HUES6 (cell line): ENCODE data around the gene UGT1A4.
"Not testable (repeated sequence)": the region's sequence is repeated elsewhere in the genome, so short reads cannot be mapped to it uniquely, and the experiment has no call there.

Experiments used
- H3K27ac ChIP-seq: 2 replicates; pipeline ENCODE4 v1.7.0; 2013; ENCODE audit warnings: low read depth, mild to moderate bottlenecking, low read length, inconsistent platforms
- H3K27me3 ChIP-seq: 2 replicates; pipeline ENCODE4 v1.6.1; 2013; ENCODE audit warnings: low read length; ENCODE audit not compliant: control insufficient read depth, insufficient read depth
- H3K36me3 ChIP-seq: 2 replicates; pipeline ENCODE4 v1.6.1; 2013; ENCODE audit warnings: low read length; ENCODE audit not compliant: control insufficient read depth, insufficient read depth
- H3K4me1 ChIP-seq: 2 replicates; pipeline ENCODE4 v1.6.1; 2013; ENCODE audit warnings: low read length; ENCODE audit not compliant: control insufficient read depth, insufficient read depth
- H3K4me3 ChIP-seq: 2 replicates; pipeline ENCODE4 v1.5.1; 2013; ENCODE audit warnings: low read depth, low read length
- H3K9ac ChIP-seq: one replicate; pipeline ENCODE4 v1.6.1; 2013; ENCODE audit warnings: mild to moderate bottlenecking, low read length
- H3K9me3 ChIP-seq: 2 replicates; pipeline ENCODE4 v1.6.1; 2013; ENCODE audit warnings: low read depth, low read length; ENCODE audit not compliant: control insufficient read depth, insufficient read depth

UGT1A4 gene

DNA sequence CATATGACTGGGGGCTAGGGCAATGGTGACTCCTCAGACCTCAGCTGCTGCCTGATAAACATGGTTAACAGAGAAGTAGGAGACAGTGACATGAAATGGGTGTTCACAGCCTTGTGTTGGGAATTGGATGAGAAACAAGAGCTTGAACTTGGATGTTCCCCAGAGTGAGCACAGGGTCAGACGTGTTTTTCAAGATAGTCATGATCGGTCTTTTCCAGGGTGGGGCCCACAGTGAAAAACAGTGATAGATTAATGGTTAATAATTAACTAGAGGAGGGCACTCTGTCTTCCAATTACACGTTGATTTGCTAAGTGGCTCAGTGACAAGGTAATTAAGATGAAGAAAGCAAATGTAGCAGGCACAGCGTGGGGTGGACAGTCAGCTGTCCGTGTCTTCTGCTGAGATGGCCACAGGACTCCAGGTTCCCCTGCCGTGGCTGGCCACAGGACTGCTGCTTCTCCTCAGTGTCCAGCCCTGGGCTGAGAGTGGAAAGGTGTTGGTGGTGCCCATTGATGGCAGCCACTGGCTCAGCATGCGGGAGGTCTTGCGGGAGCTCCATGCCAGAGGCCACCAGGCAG, 10.3 kb downstream of the UGT1A4 start, which contains the start of gene UGT1A3:
TSS of gene UGT1A3 (plus strand) at position 320 of the 579 bp plus-strand sequence. CDS start at position 405, 85 bp downstream.
- Histone ChIP-seq H3K9ac (no peak within 1 kb of the TSS), H3K4me3 (no peak within 1 kb of the TSS), H3K4me1 (no peaks in the 10 kb centered on the region), H3K27ac (no peak within 1 kb of the TSS), H3K36me3 (no peaks in the 10 kb centered on the region), H3K9me3 (peaks cover 5% of the 10 kb centered on the region; the same call in 1 of the 2 replicates), H3K27me3 (no peaks in the 10 kb centered on the region; the same call in 1 of the 2 replicates)

DNA sequence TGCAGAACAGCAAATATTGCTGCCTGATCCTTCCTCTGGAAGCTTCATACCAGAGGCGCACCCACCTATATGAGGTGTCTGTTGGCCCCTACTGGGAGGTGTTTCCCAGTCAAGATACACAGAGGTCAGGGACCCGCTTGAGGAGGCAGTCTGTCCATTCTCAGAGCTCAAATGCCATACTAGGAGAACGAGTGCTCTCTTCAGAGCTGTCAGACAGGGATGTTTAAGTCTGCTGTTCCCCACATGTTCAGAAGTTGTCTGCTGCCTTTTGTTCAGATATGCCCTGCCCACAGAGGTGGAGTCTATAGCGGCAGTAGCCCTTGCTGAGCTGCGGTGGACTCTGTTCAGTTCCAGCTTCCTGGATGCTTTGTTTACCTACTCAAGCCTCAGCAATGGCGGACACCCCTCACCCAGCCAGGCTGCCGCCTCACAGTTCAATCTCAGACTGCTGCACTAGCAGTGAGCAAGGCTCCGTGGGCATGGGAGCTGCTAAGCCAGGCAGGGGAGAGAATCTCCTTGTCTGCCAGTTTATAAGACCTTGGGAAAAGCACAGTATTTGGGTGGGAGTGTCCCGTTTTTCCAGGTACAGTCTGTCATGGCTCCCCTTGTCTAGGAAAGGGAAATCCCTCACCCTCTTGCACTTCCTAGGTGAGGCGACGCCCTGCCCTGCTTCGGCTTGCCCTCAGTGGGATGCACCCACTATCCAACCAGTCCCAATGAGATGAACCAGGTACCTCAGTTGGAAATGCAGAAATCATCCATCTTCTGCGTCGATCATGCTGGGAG, 18.5 kb downstream of the UGT1A4 start:
- H3K27ac ChIP-seq, H3K4me3 ChIP-seq, H3K27me3 ChIP-seq, H3K9ac ChIP-seq, H3K36me3 ChIP-seq, H3K4me1 ChIP-seq, H3K9me3 ChIP-seq: not testable (repeated sequence)

DNA sequence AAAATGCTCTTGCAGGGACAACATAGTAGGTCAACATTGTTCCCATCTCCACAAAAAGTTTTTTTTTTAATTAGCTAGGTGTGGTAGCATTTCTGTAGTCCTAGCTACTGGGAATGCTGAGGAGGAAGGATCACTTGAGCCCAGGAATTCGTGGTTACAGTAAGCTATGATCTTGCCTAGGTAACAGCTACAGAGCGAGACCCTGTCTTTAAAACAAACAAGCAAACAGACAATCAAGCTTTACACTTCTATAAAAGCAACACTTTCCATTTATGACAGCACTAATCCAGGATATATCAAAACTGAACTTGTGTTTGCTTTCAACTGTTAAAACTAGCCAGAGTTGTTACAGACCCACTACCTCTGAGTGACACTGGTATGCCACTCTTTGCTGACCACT, 22.3 kb downstream of the UGT1A4 start:
- peaks cover 14% of the 10 kb centered on the region for H3K9me3 ChIP-seq
- H3K4me3 ChIP-seq = no peak overlapping the region
- no peak overlapping the region for H3K9ac ChIP-seq

DNA sequence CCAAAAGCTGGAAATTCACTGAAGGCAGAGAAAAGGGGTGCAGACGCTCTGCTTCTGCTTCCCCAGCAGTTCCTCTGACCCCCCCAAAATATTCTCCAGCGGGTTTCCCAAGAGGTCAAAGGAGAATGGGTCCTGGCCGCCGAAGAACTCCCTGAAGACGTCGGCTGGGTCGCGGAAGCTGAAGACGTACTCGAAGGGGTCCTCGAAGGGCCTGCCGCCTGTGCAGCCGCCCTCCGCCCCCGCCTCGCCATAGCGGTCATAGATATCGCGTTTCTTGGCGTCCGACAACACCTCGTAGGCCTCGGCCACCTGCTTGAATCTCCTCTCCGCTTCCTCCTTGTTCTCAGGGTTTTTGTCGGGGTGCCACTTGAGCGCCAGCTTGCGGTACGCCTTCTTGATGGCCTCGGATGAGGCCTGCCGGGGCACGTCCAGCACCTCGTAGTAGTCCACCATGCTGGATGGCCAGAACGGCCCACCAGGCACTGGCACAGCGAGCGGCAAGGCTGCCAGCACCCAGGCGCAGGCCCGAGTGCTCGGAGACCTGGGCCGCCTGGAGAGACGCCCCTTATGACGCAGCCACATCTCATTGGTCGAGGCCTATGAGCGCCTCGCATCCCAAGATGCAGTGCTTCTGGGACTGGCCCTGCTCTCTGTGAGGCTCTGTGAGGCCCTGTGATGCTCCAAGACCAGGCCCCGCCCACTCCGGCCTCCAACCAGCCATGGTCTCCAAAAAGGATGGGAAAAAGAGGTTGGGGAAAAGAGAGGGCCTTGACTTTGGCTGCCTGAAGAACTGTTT, 25.1 kb downstream of the UGT1A4 start:
- Histone ChIP-seq H3K27me3 (no peaks in the 10 kb centered on the region), H3K9me3 (peaks cover 6% of the 10 kb centered on the region; the same call in 1 of the 2 replicates), H3K36me3 (no peaks in the 10 kb centered on the region), H3K27ac (no peak overlapping the region), H3K4me3 (no peak overlapping the region), H3K4me1 (no peaks in the 10 kb centered on the region), H3K9ac (no peak overlapping the region)

More for the DNA sequence above, 22.3 kb downstream of the UGT1A4 start:
- no peaks in the 10 kb centered on the region for H3K27me3 ChIP-seq
- no peaks in the 10 kb centered on the region for H3K36me3 ChIP-seq
- H3K4me1 ChIP-seq = no peaks in the 10 kb centered on the region
- no peak overlapping the region for H3K27ac ChIP-seq

DNA sequence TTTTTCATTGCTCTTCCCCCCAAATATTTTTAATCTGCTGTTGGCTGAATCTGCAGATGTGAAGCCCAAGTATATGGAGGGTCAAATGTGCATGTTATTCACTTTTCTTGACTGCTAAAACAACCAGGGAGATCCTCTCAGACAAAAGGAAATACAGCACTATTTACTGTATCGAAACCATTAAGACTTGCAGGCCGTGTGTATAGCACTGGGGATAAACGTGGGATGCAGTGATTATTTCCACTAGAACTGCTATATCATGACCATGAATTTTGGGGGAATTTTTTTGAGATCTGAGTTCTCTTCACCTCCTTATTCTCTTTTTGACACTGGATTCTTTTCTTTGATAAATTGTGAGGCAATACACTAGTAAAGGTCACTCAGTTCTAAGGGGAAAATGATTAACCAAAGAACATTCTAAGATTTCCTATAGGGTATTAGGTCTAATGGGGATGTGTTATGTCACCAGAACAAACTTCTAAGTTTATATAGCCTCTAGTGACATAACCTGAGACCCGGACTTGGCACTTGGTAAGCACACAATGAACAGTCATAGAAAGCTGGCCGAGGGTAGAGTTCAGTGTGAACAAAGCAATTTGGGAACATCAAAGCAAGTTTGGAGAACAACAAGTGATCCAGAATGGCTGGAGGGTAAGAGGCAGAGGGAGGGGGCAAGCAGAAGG, 26.7 kb downstream of the UGT1A4 start:
- H3K36me3 ChIP-seq = no peaks in the 10 kb centered on the region

DNA sequence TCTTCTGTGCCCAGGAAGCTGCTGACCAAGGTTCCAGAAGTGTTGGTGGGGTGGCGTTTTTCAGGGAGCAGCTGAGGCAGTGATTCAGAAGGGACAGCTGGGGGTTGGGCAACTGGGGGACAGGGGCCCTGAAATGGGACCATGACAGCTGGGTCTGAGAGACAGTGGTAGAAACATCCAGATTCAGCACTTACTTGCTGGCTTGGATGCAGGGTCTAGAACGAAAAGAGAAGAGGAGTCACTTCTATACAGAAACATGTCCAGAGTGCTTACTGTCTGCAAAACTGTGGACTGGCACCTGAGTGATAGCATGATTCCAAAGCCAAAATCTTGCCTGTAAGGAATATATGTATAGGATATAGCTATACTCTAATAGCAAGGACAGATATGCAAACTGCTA, 27.3 kb downstream of the UGT1A4 start:
- H3K9ac ChIP-seq, H3K36me3 ChIP-seq, H3K27me3 ChIP-seq, H3K4me1 ChIP-seq, H3K27ac ChIP-seq, H3K4me3 ChIP-seq: not testable (repeated sequence)
- peaks cover 15% of the 10 kb centered on the region for H3K9me3 ChIP-seq

More for the DNA sequence above, 26.7 kb downstream of the UGT1A4 start:
- Histone ChIP-seq H3K27me3 (no peaks in the 10 kb centered on the region), H3K4me3 (no peak overlapping the region), H3K9me3 (peaks cover 10% of the 10 kb centered on the region; the same call in 1 of the 2 replicates), H3K27ac (no peak overlapping the region), H3K9ac (no peak overlapping the region), H3K4me1 (no peaks in the 10 kb centered on the region)

DNA sequence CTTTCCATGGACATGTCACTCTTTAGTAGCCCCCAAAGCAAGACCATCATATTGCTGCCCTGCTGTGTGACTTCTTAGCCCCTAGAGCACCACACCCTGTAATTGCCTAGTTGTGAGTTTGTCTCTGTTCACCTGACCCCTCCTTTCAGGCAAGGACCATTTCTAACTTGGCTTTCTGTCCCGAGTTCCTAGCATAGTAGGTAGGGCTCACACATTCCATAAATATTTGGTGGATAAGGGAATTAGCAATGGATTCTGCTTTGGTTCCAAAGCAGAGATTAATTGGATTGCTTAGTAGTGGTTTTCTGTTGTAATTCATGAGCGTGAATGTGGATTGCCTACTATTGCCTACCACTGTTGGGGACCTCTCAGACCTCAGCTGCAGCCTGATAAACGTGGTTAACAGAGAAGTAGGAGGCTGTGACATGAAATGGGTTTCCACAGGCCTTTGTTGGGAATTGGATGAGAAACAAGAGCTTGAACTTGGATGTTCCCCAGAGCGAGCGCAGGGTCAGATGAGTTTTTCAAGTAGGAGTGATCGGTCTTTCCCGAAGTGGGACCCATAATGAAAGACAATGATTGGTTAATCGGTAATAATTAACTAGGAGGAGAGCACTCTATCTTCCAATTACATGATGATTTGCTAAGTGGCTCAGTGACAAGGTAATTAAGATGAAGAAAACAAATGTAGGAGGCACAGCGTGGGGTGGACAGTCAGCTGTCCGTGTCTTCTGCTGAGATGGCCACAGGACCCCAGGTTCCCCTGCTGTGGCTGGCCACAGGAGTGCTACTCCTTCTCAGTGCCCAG, 28.1 kb downstream of the UGT1A4 start:
- peaks cover 23% of the 10 kb centered on the region for H3K9me3 ChIP-seq
- no peaks in the 10 kb centered on the region for H3K27me3 ChIP-seq
- H3K4me1 ChIP-seq = no peaks in the 10 kb centered on the region
- no peak overlapping the region for H3K27ac ChIP-seq
- H3K36me3 ChIP-seq = no peaks in the 10 kb centered on the region
- no peak overlapping the region for H3K9ac ChIP-seq
- H3K4me3 ChIP-seq = no peak overlapping the region

DNA sequence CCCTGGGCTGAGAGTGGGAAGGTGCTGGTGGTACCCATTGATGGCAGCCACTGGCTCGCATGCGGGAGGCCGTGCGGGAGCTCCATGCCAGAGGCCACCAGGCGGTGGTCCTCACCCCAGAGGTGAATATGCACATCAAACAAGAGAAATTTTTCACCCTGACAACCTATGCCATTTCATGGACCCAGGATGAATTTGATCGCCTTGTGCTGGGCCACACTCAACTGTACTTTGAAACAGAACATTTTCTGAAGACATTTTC, 28.7 kb downstream of the UGT1A4 start:
- H3K4me1 ChIP-seq = no peaks in the 10 kb centered on the region
- peaks cover 28% of the 10 kb centered on the region for H3K9me3 ChIP-seq
- H3K27ac ChIP-seq = no peak overlapping the region
- H3K27me3 ChIP-seq = no peaks in the 10 kb centered on the region
- H3K9ac ChIP-seq = no peak overlapping the region
- H3K36me3 ChIP-seq = no peaks in the 10 kb centered on the region
- no peak overlapping the region for H3K4me3 ChIP-seq

DNA sequence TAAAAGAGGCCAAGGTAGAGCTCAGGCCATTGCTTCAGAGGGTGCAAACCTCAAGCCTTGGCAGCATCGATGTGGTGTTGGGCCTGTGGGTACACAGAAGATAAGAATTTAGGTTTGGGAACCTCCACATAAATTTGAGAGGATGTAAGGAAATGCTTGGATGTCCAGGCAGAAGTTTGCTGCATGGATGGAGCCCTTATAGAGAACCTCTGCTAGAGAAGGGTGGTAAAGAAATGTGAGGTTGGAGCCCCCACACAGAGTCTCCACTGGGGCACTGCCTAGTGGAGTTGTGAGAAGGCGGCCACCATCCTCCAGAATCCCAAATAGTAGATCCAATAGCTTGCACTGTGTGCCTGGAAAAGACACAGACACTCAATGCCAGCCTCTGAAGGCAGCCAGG, 32.2 kb downstream of the UGT1A4 start:
- H3K9ac ChIP-seq, H3K27me3 ChIP-seq, H3K4me3 ChIP-seq, H3K27ac ChIP-seq, H3K36me3 ChIP-seq, H3K4me1 ChIP-seq: not testable (repeated sequence)
- peaks cover 30% of the 10 kb centered on the region for H3K9me3 ChIP-seq

DNA sequence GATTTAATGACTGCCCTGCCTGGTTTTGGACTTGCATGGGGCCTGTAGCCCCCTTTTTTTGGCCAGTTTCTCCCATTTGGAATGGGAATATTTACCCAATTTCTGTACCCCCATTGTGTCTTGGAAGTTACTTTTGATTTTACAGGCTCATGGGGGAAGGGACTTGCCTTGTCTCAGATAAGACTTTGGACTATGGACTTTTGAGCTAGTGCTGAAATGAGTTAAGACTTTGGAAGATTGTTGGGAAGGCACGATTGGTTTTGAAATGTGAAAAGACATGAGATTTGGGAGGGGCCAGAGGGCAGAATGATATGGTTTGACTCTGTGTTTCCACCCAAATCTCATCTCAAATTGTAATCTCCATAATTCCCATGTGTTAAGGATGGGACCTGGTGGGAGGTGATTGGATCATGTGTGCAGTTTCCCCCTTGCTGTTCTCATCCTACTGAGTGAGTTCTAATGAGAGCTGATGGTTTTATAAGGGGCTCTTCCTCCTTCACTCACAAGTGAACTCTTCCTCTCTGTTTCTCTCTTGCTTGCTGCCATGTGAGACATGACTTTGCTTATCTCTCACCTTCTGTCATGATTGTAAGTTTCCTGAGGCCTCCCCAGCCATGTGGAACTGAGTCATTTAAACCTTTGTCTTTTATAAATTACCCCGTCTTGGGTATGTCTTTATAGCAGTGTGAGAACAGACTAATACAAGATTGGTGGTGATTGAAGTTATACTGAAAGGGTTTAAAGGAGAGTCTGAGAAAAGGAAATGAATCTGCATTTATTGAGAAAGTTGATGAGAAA, 32.9 kb downstream of the UGT1A4 start:
- H3K36me3 ChIP-seq, H3K4me3 ChIP-seq: not testable (repeated sequence)

More for the DNA sequence above, 32.9 kb downstream of the UGT1A4 start:
- H3K9ac ChIP-seq, H3K4me1 ChIP-seq, H3K27me3 ChIP-seq, H3K27ac ChIP-seq: not testable (repeated sequence)
- H3K9me3 ChIP-seq = peaks cover 30% of the 10 kb centered on the region
